ENCODE measurements around the gene SPATA6L.

DNA sequence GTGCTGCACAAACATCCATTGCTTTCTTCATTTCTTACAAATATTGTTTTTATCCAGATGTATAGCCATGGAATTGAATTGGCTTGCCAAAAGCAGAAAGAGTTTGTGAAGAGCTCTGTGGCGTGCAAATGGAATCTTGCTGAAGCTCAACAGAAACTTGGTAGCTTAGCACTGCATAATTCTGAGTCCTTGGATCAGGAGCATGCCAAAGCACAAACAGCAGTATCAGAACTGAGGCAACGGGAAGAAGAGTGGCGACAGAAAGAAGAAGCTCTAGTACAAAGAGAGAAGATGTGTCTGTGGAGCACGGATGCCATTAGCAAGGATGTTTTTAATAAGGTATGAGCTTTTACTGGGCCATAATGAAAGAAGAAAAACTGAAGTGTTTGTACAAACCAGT is 18.5 kb upstream of the SPATA6L start:
- no peak for TF ChIP-seq SUZ12 (IDR thresholded peaks at IDR 0.05; ENCODE audit: extremely low read depth, insufficient read depth, insufficient read length)
- no peak for TF ChIP-seq ZNF274 (IDR thresholded peaks at IDR 0.05; ENCODE audit: low read depth, low read length)
